Gastrocnemius medialis (tissue), 4 donors: Measurements from ENCODE around the gene CIDEB.

Experiments used
- POLR2A ChIP-seq, 2 donors: fragments of 450-650 bp; IDR thresholded peaks; one replicate each; pipeline ENCODE4 v1.6.1; 2017; ENCODE audit warnings: antibody characterized with exemption in 2 of 2, mild to moderate bottlenecking in 2 of 2, moderate library complexity in 2 of 2
- TF ChIP-seq, protein P1 (sequence below), 5 experiments: fragments of 450-650 bp in 3 of 5; fragments of 200-600 bp in 2 of 5; sonication (generic) in 2 of 5; IDR thresholded peaks in 4 of 5; conservative IDR thresholded peaks in 1 of 5; 1 replicate in 4 of 5; 2 replicates in 1 of 5; pipeline ENCODE4 v1.5.1; 2016 to 2019; ENCODE audit warnings: antibody characterized with exemption in 5 of 5, mild to moderate bottlenecking in 3 of 5, moderate library complexity in 3 of 5

DNA sequence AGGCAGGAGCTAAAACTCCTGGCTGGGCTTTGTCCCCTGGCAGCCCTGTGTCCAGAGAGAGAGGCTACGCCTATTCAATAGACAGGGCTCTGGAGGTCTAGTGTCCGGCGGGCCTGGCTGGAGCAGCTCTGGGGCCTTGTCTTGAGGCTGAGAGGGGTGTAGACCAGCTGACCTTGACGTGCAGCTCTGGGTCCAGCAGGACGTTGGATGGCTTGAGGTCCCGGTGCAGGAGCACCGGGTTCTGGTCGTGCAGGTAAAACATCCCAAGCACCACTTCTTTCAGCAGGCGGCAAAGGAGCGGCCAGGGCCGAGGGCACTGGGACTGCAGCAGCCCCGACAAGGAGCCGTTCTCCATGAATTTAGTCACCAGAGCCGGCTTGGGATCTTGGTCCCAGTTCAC, 31.1 kb upstream of the CIDEB start:
- TF ChIP-seq POLR2A (IDR thresholded peaks at IDR 0.05) = no peak
- TF ChIP-seq, protein P1, sequence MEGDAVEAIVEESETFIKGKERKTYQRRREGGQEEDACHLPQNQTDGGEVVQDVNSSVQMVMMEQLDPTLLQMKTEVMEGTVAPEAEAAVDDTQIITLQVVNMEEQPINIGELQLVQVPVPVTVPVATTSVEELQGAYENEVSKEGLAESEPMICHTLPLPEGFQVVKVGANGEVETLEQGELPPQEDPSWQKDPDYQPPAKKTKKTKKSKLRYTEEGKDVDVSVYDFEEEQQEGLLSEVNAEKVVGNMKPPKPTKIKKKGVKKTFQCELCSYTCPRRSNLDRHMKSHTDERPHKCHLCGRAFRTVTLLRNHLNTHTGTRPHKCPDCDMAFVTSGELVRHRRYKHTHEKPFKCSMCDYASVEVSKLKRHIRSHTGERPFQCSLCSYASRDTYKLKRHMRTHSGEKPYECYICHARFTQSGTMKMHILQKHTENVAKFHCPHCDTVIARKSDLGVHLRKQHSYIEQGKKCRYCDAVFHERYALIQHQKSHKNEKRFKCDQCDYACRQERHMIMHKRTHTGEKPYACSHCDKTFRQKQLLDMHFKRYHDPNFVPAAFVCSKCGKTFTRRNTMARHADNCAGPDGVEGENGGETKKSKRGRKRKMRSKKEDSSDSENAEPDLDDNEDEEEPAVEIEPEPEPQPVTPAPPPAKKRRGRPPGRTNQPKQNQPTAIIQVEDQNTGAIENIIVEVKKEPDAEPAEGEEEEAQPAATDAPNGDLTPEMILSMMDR (IDR thresholded peaks at IDR 0.05 in 4 of 5, conservative IDR thresholded peaks at IDR 0.05 in 1 of 5) = no peak
